Brain microvascular endothelial cell (primary cell): ENCODE measurements around the gene NLGN4Y.

ENCODE experiments used
- DNase-seq: peaks from one replicate; pipeline ENCODE4 v3.0.0-alpha.2; 2020
- H3K27ac ChIP-seq: fragments of 250-450 bp; sonication (Bioruptor Pico); 2 replicates; pipeline ENCODE4 v1.5.1; 2020; ENCODE audit warnings: mild to moderate bottlenecking, moderate library complexity
- H3K27me3 ChIP-seq: fragments of 250-450 bp; sonication (Bioruptor Pico); replicated peaks from 2 replicates; pipeline ENCODE4 v1.5.1; 2020; ENCODE audit warnings: mild to moderate bottlenecking
- H3K36me3 ChIP-seq: fragments of 250-450 bp; sonication (Bioruptor Pico); replicated peaks from 2 replicates; pipeline ENCODE4 v1.5.1; 2020; ENCODE audit warnings: mild to moderate bottlenecking
- H3K4me3 ChIP-seq: 2 replicates; pipeline ENCODE4 v1.5.1; 2011; ENCODE audit warnings: low read depth, mild to moderate bottlenecking, control low read depth, low read length, moderate library complexity
- in situ Hi-C: cut with HindIII; loops from 2 replicates; pipeline ENCODE4 v1.10.0; 2017; ENCODE audit warnings: low sequenced_read_pairs, low pct_ligation_motif_present
- TF ChIP-seq, protein P1 (sequence below): IDR thresholded peaks from 2 replicates; pipeline ENCODE4 v1.5.1; 2011; ENCODE audit warnings: low read depth, mild to moderate bottlenecking, moderate library complexity, low read length, control low read depth, inconsistent platforms; ENCODE audit errors: missing control alignments

Gene NLGN4Y

DNA sequence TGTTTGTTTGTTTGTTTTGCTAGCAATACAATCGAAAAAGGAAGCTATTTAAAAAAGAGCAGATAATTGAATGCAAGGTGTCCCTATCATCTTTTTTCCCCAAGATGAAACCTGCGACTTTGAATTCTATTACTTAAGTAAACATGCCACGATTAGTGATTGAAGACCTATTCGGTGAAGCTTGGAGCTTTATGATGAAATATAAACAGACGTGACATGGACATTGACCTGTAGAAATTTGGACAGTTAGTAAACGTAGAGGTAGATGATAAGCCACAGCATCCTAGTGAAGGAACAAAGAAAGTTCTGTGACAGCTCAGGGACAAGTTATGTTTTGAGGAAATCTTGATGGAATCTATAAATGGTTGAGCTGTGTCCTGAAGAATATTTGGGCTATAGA, 103.9 kb downstream of the NLGN4Y start:
- TF ChIP-seq, protein P1, sequence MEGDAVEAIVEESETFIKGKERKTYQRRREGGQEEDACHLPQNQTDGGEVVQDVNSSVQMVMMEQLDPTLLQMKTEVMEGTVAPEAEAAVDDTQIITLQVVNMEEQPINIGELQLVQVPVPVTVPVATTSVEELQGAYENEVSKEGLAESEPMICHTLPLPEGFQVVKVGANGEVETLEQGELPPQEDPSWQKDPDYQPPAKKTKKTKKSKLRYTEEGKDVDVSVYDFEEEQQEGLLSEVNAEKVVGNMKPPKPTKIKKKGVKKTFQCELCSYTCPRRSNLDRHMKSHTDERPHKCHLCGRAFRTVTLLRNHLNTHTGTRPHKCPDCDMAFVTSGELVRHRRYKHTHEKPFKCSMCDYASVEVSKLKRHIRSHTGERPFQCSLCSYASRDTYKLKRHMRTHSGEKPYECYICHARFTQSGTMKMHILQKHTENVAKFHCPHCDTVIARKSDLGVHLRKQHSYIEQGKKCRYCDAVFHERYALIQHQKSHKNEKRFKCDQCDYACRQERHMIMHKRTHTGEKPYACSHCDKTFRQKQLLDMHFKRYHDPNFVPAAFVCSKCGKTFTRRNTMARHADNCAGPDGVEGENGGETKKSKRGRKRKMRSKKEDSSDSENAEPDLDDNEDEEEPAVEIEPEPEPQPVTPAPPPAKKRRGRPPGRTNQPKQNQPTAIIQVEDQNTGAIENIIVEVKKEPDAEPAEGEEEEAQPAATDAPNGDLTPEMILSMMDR, result no peak
- in situ Hi-C loops, result no loop called here
- Histone ChIP-seq H3K4me3 (no peak overlapping the region), H3K36me3 (no peaks in the 10 kb centered on the region), H3K27me3 (no peaks in the 10 kb centered on the region), H3K27ac (no peak overlapping the region)
- DNase-seq, result no peak

DNA sequence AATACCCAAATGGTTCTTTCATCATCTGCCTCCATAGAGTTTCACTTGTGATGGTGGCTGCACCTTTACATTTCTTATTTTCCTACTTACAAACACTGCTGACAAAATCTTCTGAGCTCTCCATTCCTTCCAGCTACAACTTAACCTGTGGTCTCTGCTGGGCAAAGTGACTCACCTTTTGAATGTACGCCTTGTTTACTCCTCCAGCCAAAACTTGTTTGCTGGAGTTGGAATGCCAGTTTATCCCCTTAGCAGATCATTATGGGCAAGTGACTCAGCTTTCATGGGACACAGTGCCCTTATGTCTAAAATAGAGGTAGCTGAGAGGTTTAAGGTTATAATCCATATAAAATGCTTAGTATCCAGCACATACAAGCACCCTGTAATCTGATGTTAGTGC, 107.3 kb downstream of the NLGN4Y start:
- no peaks in the 10 kb centered on the region for H3K36me3 ChIP-seq
- TF ChIP-seq, protein P1, result no peak
- no peak overlapping the region for H3K27ac ChIP-seq
- in situ Hi-C loops, result no loop called here
- no peak overlapping the region for H3K4me3 ChIP-seq
- no peak for DNase-seq
- no peaks in the 10 kb centered on the region for H3K27me3 ChIP-seq

DNA sequence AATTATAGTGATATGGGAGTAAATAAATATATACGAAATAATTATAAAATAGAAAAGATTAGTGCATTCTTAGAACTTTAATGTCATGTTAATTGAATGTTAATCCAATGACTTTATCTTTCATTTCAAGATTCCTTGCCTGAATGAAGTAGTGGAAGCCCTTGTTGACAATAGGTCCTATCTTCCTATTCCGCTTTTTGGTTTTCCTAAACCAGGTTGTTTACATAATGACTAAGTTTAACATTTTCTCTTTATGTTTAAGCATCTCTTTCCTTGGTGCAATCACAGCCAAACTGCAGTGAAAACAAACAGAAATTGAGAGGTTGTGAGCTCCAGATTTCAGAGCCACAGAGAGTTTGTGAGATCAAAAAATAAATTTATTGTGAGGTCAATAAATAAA, 109.4 kb downstream of the NLGN4Y start:
- no peak overlapping the region for H3K27ac ChIP-seq
- DNase-seq, result no peak
- no peaks in the 10 kb centered on the region for H3K36me3 ChIP-seq
- in situ Hi-C loops, result no loop called here
- H3K4me3 ChIP-seq, result no peak overlapping the region
- TF ChIP-seq, protein P1, result no peak
- H3K27me3 ChIP-seq, result no peaks in the 10 kb centered on the region

DNA sequence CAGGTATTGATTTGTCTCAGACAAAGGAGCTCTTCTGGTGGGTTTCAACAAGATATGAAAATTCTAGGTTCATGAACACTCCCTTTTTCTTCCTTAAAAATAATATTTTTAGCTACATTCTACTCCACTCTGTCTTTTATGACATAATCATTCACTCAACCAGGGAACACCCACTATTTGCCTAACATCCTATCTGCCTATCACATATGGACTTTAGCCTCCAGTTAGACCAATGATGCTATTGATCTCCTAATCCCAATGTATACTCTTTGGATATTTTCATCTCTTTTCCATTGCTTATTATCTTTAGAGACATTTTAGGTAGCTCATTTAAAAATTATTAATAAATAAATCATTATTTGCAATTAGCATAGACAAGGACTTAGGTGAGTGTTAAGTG, 110.6 kb downstream of the NLGN4Y start:
- Histone ChIP-seq H3K4me3 (no peak overlapping the region), H3K27me3 (no peaks in the 10 kb centered on the region), H3K36me3 (no peaks in the 10 kb centered on the region), H3K27ac (no peak overlapping the region)
- in situ Hi-C loops, result no loop called here
- no peak for DNase-seq
- TF ChIP-seq, protein P1, result no peak

DNA sequence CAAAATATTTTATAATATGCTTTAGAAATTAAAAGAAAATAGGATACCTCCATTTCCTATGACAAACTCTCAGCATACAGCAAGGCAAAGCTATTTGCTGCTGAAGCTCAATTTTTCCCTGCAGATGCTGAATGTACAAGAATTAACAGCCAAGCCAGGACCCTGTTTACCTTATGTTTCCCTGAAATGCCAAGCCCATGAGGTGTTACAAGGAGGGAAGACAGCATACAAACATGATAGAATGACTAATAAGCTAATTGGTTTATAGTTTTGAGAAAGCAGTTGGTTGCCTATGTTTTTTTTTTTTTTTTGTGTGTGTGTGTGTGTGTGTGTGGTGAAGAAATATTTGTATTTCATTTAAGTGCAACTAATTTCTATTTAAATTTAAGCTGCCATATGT, 113.2 kb downstream of the NLGN4Y start:
- Histone ChIP-seq H3K27ac (no peak overlapping the region), H3K27me3 (no peaks in the 10 kb centered on the region), H3K4me3 (no peak overlapping the region), H3K36me3 (no peaks in the 10 kb centered on the region)
- no peak for DNase-seq
- in situ Hi-C loops, result no loop called here
- TF ChIP-seq, protein P1, result no peak

DNA sequence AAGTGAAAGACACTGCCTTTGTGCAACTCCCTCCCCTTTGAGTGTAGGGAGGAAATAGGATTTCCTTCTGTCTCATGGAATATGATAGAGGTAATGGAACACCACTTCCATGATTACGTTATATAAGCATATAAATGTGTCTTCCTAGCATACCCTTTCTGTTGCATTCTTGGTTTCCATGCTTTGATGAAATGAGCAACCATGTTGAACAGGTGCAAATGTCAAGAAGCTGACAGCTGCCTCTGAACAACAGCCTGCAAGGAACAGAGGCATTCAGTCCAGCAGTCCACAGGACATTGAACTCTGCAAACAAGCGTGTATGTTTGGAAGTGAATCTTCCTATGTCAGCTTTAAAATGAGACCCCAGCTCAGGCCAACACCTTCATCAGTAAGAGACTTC, 117.5 kb downstream of the NLGN4Y start:
- TF ChIP-seq, protein P1, result no peak
- in situ Hi-C loops, result no loop called here
- Histone ChIP-seq H3K27me3 (no peaks in the 10 kb centered on the region), H3K27ac (no peak overlapping the region), H3K4me3 (no peak overlapping the region), H3K36me3 (no peaks in the 10 kb centered on the region)
- no peak for DNase-seq
